HepG2 (cell line): ENCODE data around the gene COL4A2. TPM values are rescaled to one million over a fixed set of nuclear protein-coding genes. Genes with fewer than 3 reads are reported as not detected.

Experiments
- CAMTA2 ChIP-seq: sonication (generic); formaldehyde crosslinking; IDR thresholded peaks from 2 replicates; pipeline ENCODE4 v1.4.0; 2020; ENCODE audit warnings: mild to moderate bottlenecking, missing genetic modification reagents, borderline replicate concordance
- CBFB ChIP-seq: sonication (generic); formaldehyde crosslinking; IDR thresholded peaks from 2 replicates; pipeline ENCODE4 v1.4.0; 2020; ENCODE audit warnings: missing genetic modification reagents
- CBX5 ChIP-seq: sonication (generic); formaldehyde crosslinking; IDR thresholded peaks from 2 replicates; pipeline ENCODE4 v1.4.0; 2020; ENCODE audit warnings: missing genetic modification reagents, borderline replicate concordance
- EEA1 ChIP-seq: sonication (generic); formaldehyde crosslinking; IDR thresholded peaks from 2 replicates; pipeline ENCODE4 v1.5.1; 2020; ENCODE audit warnings: mild to moderate bottlenecking, missing genetic modification reagents, borderline replicate concordance
- EED ChIP-seq: sonication (generic); formaldehyde crosslinking; IDR thresholded peaks from 2 replicates; pipeline ENCODE4 v1.5.0; 2020; ENCODE audit warnings: mild to moderate bottlenecking, missing genetic modification reagents
- GATAD2A ChIP-seq: IDR thresholded peaks from 2 replicates; pipeline ENCODE4 v1.6.1; 2016
- HDAC6 ChIP-seq: fragments of 200-600 bp; sonication (generic); IDR thresholded peaks from 2 replicates; pipeline ENCODE4 v1.7.0; 2017; ENCODE audit warnings: mild to moderate bottlenecking, antibody characterized with exemption, low read length, low read depth
- HMG20B ChIP-seq: conservative IDR thresholded peaks from 2 replicates; pipeline ENCODE4 v1.6.1; 2016; ENCODE audit warnings: missing genetic modification reagents, missing compliant biosample characterization
- IRF2 ChIP-seq: IDR thresholded peaks from 2 replicates; pipeline ENCODE4 v1.6.1; 2018; ENCODE audit warnings: missing genetic modification reagents, missing compliant biosample characterization
- ISX ChIP-seq: sonication (generic); formaldehyde crosslinking; conservative IDR thresholded peaks from 2 replicates; pipeline ENCODE4 v1.5.0; 2020; ENCODE audit warnings: missing genetic modification reagents
- NFE2 ChIP-seq: sonication (generic); formaldehyde crosslinking; IDR thresholded peaks from 2 replicates; pipeline ENCODE4 v1.4.0; 2020; ENCODE audit warnings: missing genetic modification reagents
- NR2C2 ChIP-seq: sonication (generic); formaldehyde crosslinking; IDR thresholded peaks from 2 replicates; pipeline ENCODE4 v1.4.0; 2020; ENCODE audit warnings: missing genetic modification reagents, mild to moderate bottlenecking, moderate library complexity, borderline replicate concordance
- POGZ ChIP-seq: sonication (generic); formaldehyde crosslinking; IDR thresholded peaks from 2 replicates; pipeline ENCODE4 v1.4.0; 2020; ENCODE audit warnings: mild to moderate bottlenecking, missing genetic modification reagents
- PTBP1 ChIP-seq: fragments of 200-400 bp; formaldehyde crosslinking; IDR thresholded peaks from 2 replicates; pipeline ENCODE4 v1.6.1; 2018; ENCODE audit warnings: low read length, low read depth; ENCODE audit not compliant: poor library complexity, severe bottlenecking
- SNRNP70 ChIP-seq: fragments of 200-400 bp; formaldehyde crosslinking; IDR thresholded peaks from 2 replicates; pipeline ENCODE4 v1.6.1; 2017; ENCODE audit warnings: mild to moderate bottlenecking, low read depth, low read length, moderate library complexity
- STAG1 ChIP-seq: sonication (generic); formaldehyde crosslinking; IDR thresholded peaks from 2 replicates; pipeline ENCODE4 v1.4.0; 2020; ENCODE audit warnings: missing genetic modification reagents
- THAP11 ChIP-seq: IDR thresholded peaks from 2 replicates; pipeline ENCODE4 v1.6.1; 2016; ENCODE audit warnings: missing biosample characterization, missing genetic modification reagents
- THAP9 ChIP-seq: sonication (generic); formaldehyde crosslinking; IDR thresholded peaks from 2 replicates; pipeline ENCODE4; 2020; ENCODE audit warnings: missing genetic modification reagents, mild to moderate bottlenecking, borderline replicate concordance
- TP53 ChIP-seq: sonication (generic); formaldehyde crosslinking; conservative IDR thresholded peaks from 2 replicates; pipeline ENCODE4 v1.4.0; 2020; ENCODE audit warnings: missing genetic modification reagents
- ZBTB7A ChIP-seq: sonication (generic); formaldehyde crosslinking; IDR thresholded peaks from 2 replicates; pipeline ENCODE4 v1.8.0; 2022; ENCODE audit warnings: mild to moderate bottlenecking, missing genetic modification reagents
- ZC3H4 ChIP-seq: sonication (generic); formaldehyde crosslinking; IDR thresholded peaks from 2 replicates; pipeline ENCODE4 v1.4.0; 2020; ENCODE audit warnings: missing genetic modification reagents, borderline replicate concordance
- ZFP82 ChIP-seq: sonication (generic); formaldehyde crosslinking; IDR thresholded peaks from 2 replicates; pipeline ENCODE4 v1.5.1; 2020; ENCODE audit warnings: mild to moderate bottlenecking, missing genetic modification reagents, borderline replicate concordance
- ZFY ChIP-seq: sonication (generic); formaldehyde crosslinking; IDR thresholded peaks from 2 replicates; pipeline ENCODE4 v1.4.0; 2020; ENCODE audit warnings: missing genetic modification reagents
- ZNF253 ChIP-seq: sonication (generic); formaldehyde crosslinking; IDR thresholded peaks from 2 replicates; pipeline ENCODE4 v1.8.0; 2022; ENCODE audit warnings: mild to moderate bottlenecking, missing genetic modification reagents, borderline replicate concordance
- ZNF33B ChIP-seq: sonication (generic); formaldehyde crosslinking; IDR thresholded peaks from 2 replicates; pipeline ENCODE4 v1.5.1; 2020; ENCODE audit warnings: mild to moderate bottlenecking, missing genetic modification reagents
- ZNF350 ChIP-seq: sonication (generic); formaldehyde crosslinking; IDR thresholded peaks from 2 replicates; pipeline ENCODE4 v1.4.0; 2020; ENCODE audit warnings: mild to moderate bottlenecking, low read depth, missing genetic modification reagents, borderline replicate concordance
- ZNF547 ChIP-seq: sonication (generic); formaldehyde crosslinking; IDR thresholded peaks from 2 replicates; pipeline ENCODE4 v1.5.1; 2020; ENCODE audit warnings: mild to moderate bottlenecking, missing genetic modification reagents
- ZNF678 ChIP-seq: sonication (generic); formaldehyde crosslinking; IDR thresholded peaks from 2 replicates; pipeline ENCODE4 v1.4.0; 2020; ENCODE audit warnings: mild to moderate bottlenecking, missing genetic modification reagents
- ZSCAN20 ChIP-seq: sonication (generic); formaldehyde crosslinking; IDR thresholded peaks from 2 replicates; pipeline ENCODE4 v1.4.0; 2020; ENCODE audit warnings: missing genetic modification reagents, mild to moderate bottlenecking, borderline replicate concordance
- polyA plus RNA-seq, 8 experiments: library from polyadenylated mRNA; depleted of rRNA in 3 of 8; stranded (reverse) in 7 of 8; unstranded in 1 of 8; fragments of >200 nt; fragmentation: Illumina TruSeq in 4 of 8; extraction: Trizol in 4 of 8; gene quantifications; 2 replicates each; pipeline versions ENCODE4 v1.2.1 to v1.2.3, GENCODE V29; 2011 to 2016; ENCODE audit warnings: low read depth in 4 of 8, missing spikeins in 1 of 8, mixed read lengths in 1 of 8; ENCODE audit not compliant: insufficient read depth in 1 of 8
- total RNA-seq, 5 experiments: library from RNA; depleted of rRNA; stranded (reverse); fragments of >200 nt; fragmentation: Illumina TruSeq; extraction: Trizol; gene quantifications; 2 replicates each; pipeline ENCODE4 v1.2.3, GENCODE V29; 2016; ENCODE audit warnings: low read depth in 1 of 5
- TF ChIP-seq, protein P1 (sequence below): sonication (generic); formaldehyde crosslinking; IDR thresholded peaks from 2 replicates; pipeline ENCODE4 v1.8.0; 2022; ENCODE audit warnings: missing genetic modification reagents, mild to moderate bottlenecking, moderate library complexity, borderline replicate concordance

COL4A2 gene
- total and polyA plus RNA-seq, 2 of the 13 experiments (the other 11 are each of a cell fraction or from before 2014, with no cell fraction given), result 0.22 to 1.9 TPM

DNA sequence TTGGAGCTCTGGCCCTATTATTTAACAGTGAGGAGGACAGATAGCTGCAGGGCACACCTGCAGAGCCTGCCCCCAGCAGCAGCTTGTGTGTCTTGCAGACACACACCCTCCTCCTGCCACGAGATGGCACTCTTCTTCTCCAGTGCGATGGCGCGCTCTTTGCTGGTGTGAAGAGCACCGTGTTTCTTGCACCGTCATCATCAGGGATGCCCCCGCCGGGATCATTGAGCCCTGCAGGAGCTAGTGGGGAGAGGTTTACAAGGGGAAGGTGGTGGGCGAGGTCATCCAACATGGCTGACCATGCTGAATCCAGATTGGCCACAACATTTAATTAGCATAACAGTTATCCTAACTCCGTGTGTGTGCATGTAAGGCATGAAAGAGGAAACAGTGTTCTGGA is 148.9 kb downstream of the COL4A2 start (continued):
- TF ChIP-seq, protein P1, sequence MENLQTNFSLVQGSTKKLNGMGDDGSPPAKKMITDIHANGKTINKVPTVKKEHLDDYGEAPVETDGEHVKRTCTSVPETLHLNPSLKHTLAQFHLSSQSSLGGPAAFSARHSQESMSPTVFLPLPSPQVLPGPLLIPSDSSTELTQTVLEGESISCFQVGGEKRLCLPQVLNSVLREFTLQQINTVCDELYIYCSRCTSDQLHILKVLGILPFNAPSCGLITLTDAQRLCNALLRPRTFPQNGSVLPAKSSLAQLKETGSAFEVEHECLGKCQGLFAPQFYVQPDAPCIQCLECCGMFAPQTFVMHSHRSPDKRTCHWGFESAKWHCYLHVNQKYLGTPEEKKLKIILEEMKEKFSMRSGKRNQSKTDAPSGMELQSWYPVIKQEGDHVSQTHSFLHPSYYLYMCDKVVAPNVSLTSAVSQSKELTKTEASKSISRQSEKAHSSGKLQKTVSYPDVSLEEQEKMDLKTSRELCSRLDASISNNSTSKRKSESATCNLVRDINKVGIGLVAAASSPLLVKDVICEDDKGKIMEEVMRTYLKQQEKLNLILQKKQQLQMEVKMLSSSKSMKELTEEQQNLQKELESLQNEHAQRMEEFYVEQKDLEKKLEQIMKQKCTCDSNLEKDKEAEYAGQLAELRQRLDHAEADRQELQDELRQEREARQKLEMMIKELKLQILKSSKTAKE (CRISPR knock-in tag), result no peak
- TF ChIP-seq CAMTA2 (CRISPR knock-in tag) (no peak), ZNF253 (CRISPR knock-in tag) (no peak), SNRNP70 (no peak), STAG1 (CRISPR knock-in tag) (peak; percentile 91), CBX5 (CRISPR knock-in tag) (peak; percentile 64; the same call in 1 of the 2 replicates), ZNF33B (CRISPR knock-in tag) (no peak), ZNF678 (CRISPR knock-in tag) (no peak), HMG20B (no peak), THAP11 (no peak), EEA1 (no peak), ZFY (no peak), ZFP82 (CRISPR knock-in tag) (no peak), IRF2 (CRISPR knock-in tag) (0 out of 2 replicates have a peak, but pooled peaks have one; percentile 60), TP53 (CRISPR knock-in tag) (no peak), POGZ (no peak), ZBTB7A (no peak), HDAC6 (no peak), GATAD2A (CRISPR knock-in tag) (peak; percentile 58; the same call in 1 of the 2 replicates), PTBP1 (no peak), ZC3H4 (CRISPR knock-in tag) (no peak), CBFB (CRISPR knock-in tag) (no peak), EED (CRISPR knock-in tag) (no peak), THAP9 (CRISPR knock-in tag) (no peak), ISX (CRISPR knock-in tag) (no peak), ZNF547 (CRISPR knock-in tag) (no peak; the same call in 1 of the 2 replicates), ZNF350 (CRISPR knock-in tag) (no peak), ZSCAN20 (no peak), NFE2 (CRISPR knock-in tag) (peak; percentile 94; the same call in 1 of the 2 replicates), NR2C2 (CRISPR knock-in tag) (no peak)
